Activated naive CD4-positive, alpha-beta T cell treated with anti-CD3 and anti-CD28 coated beads, Interleukin-2, amount 50 U/mL, for 24 hours (primary cell): ENCODE results near the gene PRSS50.

Experiments
- H3K27ac Mint-ChIP-seq: one replicate; pipeline ENCODE4 v1.8.0; 2021; ENCODE audit warnings: mild to moderate bottlenecking, mixed read lengths
- H3K27me3 Mint-ChIP-seq: one replicate; pipeline ENCODE4 v1.8.0; 2021; ENCODE audit warnings: mixed read lengths
- H3K36me3 Mint-ChIP-seq: one replicate; pipeline ENCODE4 v1.8.0; 2021; ENCODE audit warnings: mixed read lengths
- H3K4me1 Mint-ChIP-seq: one replicate; pipeline ENCODE4 v1.8.0; 2021; ENCODE audit warnings: mixed read lengths
- H3K4me3 Mint-ChIP-seq: one replicate; pipeline ENCODE4 v1.8.0; 2021; ENCODE audit warnings: mild to moderate bottlenecking, mixed read lengths
- H3K9me3 Mint-ChIP-seq: one replicate; pipeline ENCODE4 v1.8.0; 2021; ENCODE audit warnings: mixed read lengths

The PRSS50 gene

DNA sequence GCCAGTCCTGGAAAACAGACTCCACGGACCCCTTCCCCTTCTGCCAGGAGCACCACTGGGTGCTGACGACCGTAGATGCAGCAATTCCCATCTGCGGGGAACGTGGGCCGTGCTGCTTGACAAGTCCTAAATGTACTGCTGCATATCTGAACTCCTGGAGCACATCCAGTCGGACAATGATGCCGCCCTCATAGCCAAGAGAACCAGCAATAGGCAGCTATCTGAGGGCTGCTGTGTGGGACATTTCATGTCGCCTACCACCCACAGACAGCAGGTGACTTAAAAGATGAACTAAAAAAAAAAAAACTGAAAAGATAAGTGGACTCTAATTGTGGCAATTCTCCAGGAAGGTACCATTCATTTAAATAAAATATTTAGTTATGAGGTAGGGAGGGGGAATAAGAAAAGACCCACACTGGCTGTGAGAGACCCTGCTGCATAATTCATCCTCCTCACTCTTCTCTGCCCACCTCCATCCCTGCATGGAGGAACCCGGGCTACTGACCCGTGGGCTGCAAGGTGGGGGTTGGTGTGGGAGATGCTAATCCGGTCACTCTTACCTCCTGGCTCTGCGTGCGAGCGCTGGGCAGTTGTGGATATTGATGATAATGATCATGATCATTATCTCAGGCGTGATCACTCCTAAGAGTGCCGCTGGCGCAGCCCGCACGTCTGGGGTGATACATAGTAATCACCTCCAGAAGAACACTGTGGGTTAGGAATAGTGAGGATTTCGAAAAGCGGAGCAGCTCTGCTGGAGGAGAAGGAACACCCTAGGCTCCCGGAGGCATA is 52.5 kb downstream of the PRSS50 start:
- Mint-ChIP-seq H3K27me3 (peaks cover 1% of the 10 kb centered on the region), H3K4me1 (no peaks in the 10 kb centered on the region), H3K4me3 (no peak overlapping the region), H3K9me3 (no peaks in the 10 kb centered on the region), H3K36me3 (no peaks in the 10 kb centered on the region), H3K27ac (no peak overlapping the region)

DNA sequence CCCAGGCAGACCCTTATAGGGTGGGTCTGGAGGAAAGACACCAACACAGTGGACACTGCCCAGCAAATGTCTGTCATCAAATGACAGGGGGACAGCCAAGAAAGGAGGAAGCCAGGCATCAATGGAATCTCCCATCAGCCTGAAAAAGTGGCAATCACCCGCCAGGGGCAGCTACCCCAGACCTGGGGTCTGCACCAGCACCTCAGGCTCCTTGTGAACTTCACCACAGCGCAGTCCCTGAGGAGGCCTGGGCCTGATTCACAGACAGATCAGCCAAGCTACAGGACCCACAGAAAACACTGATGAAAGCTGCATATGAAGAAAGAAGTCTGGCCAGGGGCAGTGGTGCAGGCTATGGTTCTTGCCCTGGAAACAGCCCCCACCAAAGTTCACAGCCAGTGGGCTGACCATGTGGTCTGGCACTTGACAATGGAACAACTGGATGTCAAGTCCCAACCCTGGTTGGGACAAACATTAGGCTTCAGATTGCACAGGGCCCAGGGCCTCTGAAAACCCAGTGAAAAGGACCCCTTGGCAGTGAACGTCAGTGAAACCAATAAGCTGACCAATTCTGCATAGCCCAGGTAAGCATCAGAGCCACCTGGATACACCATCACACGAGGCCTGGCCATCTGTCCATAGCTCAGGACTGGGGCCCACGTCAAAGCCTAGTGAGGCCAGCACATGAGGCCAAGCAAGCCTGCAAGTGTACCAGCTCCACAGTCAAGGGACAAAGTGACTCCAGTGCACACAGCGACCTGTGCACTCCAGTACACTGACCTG is 53.3 kb downstream of the PRSS50 start:
- H3K27me3 Mint-ChIP-seq = peaks cover 1% of the 10 kb centered on the region
- H3K4me3 Mint-ChIP-seq = no peak overlapping the region
- H3K36me3 Mint-ChIP-seq = no peaks in the 10 kb centered on the region
- no peaks in the 10 kb centered on the region for H3K9me3 Mint-ChIP-seq
- no peaks in the 10 kb centered on the region for H3K4me1 Mint-ChIP-seq
- no peak overlapping the region for H3K27ac Mint-ChIP-seq

DNA sequence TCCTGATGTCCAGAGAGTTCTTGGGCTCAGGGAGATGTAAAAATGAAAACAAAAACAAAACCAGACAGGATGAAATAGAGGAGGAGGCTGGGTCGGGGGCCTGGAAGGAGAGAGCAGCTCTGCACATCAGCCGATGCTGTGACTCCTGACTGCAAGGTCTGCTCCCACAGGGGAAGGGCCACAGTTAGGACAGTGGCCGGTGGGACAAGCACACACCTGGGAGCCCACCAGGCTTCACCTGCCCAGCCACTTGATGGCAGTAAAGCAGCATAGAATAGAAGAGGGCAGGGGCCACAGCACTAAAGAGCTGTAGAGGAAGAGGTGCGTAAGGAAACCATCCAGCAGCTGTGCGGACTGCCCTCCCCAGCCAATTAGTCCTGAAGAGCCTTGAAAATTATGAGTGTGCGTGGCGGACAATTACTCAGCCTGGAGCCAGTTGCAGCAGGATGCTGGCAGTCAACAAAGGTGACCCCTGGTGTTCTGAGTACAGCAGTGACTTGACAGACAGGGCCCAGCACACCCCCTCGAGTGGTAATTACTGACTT is 54.0 kb downstream of the PRSS50 start:
- no peak overlapping the region for H3K4me3 Mint-ChIP-seq
- H3K27me3 Mint-ChIP-seq = peaks cover 1% of the 10 kb centered on the region
- H3K27ac Mint-ChIP-seq = peak overlapping the region; percentile 79
- H3K4me1 Mint-ChIP-seq = no peaks in the 10 kb centered on the region
- no peaks in the 10 kb centered on the region for H3K9me3 Mint-ChIP-seq
- no peaks in the 10 kb centered on the region for H3K36me3 Mint-ChIP-seq

DNA sequence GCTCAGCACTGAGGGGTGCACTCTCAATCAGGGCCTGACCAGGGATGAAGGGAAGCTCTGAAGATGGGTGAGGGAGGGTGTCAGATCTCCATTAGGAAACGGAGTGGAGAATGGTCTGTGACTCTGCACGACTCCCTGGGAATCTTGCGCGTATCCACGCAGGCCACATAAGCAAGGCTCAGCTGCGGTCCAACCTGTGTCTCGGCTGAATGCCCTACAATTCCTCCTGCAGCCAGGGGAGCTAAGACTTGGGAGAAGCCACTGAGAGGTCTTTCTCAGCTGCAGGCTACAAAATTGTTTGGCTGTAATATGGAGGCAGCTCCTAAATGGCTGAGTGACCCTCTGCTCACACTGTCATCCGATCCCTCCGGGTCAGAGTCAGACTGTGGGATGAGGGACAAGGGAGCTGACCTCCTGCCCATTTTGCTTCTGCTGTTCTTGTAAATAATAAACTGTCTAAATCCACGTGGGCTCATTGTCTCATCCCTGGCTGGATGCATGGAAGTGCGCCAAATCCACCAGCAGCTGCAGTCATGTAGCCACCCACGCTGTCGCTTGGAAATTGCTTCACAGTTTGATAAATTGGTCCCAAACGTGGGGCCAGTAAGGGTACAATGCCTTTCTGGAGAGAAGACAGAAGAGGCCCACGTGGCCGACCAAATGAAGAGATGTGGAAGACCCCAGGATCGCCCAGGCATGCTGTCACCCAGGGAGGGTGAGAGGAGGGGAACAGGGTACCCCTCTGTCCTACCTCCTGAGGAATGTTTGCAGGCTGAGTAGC is 54.7 kb downstream of the PRSS50 start:
- Mint-ChIP-seq H3K27me3 (peaks cover 1% of the 10 kb centered on the region), H3K9me3 (no peaks in the 10 kb centered on the region), H3K36me3 (no peaks in the 10 kb centered on the region), H3K4me1 (no peaks in the 10 kb centered on the region), H3K4me3 (no peak overlapping the region), H3K27ac (peak overlapping the region; percentile 79)
